Testis (tissue), 2 donors: ENCODE data around the gene HYOU1.
A peak's percentile ranks its signal among the peaks of the same experiment; 100 is the strongest.

Experiments
- POLR2A ChIP-seq: fragments of 450-650 bp; IDR thresholded peaks from one replicate; pipeline ENCODE4 v1.6.1; 2017; ENCODE audit warnings: antibody characterized with exemption, mild to moderate bottlenecking, moderate library complexity
- TF ChIP-seq, protein P1 (sequence below), 3 experiments: fragments of 450-650 bp in 2 of 3; fragments of 200-600 bp in 1 of 3; sonication (generic) in 1 of 3; IDR thresholded peaks; one replicate each; pipeline ENCODE4 v1.5.1; 2016 to 2019; ENCODE audit warnings: antibody characterized with exemption in 3 of 3, mild to moderate bottlenecking in 2 of 3, moderate library complexity in 1 of 3

- TF ChIP-seq, protein P1, sequence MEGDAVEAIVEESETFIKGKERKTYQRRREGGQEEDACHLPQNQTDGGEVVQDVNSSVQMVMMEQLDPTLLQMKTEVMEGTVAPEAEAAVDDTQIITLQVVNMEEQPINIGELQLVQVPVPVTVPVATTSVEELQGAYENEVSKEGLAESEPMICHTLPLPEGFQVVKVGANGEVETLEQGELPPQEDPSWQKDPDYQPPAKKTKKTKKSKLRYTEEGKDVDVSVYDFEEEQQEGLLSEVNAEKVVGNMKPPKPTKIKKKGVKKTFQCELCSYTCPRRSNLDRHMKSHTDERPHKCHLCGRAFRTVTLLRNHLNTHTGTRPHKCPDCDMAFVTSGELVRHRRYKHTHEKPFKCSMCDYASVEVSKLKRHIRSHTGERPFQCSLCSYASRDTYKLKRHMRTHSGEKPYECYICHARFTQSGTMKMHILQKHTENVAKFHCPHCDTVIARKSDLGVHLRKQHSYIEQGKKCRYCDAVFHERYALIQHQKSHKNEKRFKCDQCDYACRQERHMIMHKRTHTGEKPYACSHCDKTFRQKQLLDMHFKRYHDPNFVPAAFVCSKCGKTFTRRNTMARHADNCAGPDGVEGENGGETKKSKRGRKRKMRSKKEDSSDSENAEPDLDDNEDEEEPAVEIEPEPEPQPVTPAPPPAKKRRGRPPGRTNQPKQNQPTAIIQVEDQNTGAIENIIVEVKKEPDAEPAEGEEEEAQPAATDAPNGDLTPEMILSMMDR (IDR thresholded peaks at IDR 0.05), result peak in 2 of 3 experiments; percentile 55 to 65
- no peak for TF ChIP-seq POLR2A
Measured at GRCh38 chr11:119094816-119095065, 37.7 kb upstream of the HYOU1 start.
